ENCODE results near the gene CLCN6.

DNA sequence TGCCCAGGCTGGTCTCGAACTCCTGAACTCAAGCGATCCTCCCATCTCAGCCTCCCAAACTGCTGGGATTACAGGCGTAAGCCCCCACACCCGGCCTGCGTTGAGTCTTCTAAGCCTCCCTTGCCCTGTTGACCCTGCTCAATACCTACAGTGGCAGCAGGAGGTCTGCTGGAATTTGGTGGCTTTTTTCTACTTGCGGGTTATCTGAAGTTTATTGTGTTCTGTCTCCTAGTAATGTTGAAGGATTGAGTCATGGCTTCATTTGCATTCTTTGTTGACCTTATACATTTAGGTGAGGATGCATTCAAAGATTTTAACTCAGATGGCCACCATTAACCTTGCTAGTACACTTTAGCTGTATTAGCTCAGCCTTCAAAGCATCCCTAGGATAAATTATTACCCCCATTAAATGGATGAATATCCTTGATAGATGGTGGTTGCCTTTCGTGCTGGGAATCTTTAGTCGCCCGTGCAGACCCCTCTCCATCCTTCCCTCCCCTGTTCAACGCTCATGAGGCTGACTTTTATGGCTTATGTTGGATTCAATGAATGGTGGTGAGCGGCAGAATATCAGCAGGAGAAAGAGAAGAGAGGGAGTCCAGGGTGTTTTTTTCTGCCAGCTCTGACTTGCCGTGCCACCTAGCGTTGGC is 62.5 kb downstream of the CLCN6 start:
- TF ChIP-seq POLR2A (IDR thresholded peaks at IDR 0.05; ENCODE audit: low read length) (no peak), CEBPB (IDR thresholded peaks at IDR 0.05) (no peak), CBX2 (IDR thresholded peaks at IDR 0.05; ENCODE audit: borderline replicate concordance, low read depth) (no peak), BHLHE40 (IDR thresholded peaks at IDR 0.05; ENCODE audit: low read depth, low read length) (no peak), ESRRA (IDR thresholded peaks at IDR 0.05; ENCODE audit: borderline replicate concordance, low read length) (no peak), NPAS2 (CRISPR knock-in tag; IDR thresholded peaks at IDR 0.05; ENCODE audit: borderline replicate concordance) (no peak), EP300 (IDR thresholded peaks at IDR 0.05) (no peak), HOXA7 (CRISPR knock-in tag; IDR thresholded peaks at IDR 0.05) (no peak)
- TF ChIP-seq, protein P1, sequence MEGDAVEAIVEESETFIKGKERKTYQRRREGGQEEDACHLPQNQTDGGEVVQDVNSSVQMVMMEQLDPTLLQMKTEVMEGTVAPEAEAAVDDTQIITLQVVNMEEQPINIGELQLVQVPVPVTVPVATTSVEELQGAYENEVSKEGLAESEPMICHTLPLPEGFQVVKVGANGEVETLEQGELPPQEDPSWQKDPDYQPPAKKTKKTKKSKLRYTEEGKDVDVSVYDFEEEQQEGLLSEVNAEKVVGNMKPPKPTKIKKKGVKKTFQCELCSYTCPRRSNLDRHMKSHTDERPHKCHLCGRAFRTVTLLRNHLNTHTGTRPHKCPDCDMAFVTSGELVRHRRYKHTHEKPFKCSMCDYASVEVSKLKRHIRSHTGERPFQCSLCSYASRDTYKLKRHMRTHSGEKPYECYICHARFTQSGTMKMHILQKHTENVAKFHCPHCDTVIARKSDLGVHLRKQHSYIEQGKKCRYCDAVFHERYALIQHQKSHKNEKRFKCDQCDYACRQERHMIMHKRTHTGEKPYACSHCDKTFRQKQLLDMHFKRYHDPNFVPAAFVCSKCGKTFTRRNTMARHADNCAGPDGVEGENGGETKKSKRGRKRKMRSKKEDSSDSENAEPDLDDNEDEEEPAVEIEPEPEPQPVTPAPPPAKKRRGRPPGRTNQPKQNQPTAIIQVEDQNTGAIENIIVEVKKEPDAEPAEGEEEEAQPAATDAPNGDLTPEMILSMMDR (IDR thresholded peaks at IDR 0.05), result no peak
- TF ChIP-seq, protein P2, sequence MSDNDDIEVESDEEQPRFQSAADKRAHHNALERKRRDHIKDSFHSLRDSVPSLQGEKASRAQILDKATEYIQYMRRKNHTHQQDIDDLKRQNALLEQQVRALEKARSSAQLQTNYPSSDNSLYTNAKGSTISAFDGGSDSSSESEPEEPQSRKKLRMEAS (IDR thresholded peaks at IDR 0.05), result no peak
- TF ChIP-seq, protein P3, sequence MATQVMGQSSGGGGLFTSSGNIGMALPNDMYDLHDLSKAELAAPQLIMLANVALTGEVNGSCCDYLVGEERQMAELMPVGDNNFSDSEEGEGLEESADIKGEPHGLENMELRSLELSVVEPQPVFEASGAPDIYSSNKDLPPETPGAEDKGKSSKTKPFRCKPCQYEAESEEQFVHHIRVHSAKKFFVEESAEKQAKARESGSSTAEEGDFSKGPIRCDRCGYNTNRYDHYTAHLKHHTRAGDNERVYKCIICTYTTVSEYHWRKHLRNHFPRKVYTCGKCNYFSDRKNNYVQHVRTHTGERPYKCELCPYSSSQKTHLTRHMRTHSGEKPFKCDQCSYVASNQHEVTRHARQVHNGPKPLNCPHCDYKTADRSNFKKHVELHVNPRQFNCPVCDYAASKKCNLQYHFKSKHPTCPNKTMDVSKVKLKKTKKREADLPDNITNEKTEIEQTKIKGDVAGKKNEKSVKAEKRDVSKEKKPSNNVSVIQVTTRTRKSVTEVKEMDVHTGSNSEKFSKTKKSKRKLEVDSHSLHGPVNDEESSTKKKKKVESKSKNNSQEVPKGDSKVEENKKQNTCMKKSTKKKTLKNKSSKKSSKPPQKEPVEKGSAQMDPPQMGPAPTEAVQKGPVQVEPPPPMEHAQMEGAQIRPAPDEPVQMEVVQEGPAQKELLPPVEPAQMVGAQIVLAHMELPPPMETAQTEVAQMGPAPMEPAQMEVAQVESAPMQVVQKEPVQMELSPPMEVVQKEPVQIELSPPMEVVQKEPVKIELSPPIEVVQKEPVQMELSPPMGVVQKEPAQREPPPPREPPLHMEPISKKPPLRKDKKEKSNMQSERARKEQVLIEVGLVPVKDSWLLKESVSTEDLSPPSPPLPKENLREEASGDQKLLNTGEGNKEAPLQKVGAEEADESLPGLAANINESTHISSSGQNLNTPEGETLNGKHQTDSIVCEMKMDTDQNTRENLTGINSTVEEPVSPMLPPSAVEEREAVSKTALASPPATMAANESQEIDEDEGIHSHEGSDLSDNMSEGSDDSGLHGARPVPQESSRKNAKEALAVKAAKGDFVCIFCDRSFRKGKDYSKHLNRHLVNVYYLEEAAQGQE (IDR thresholded peaks at IDR 0.05), result no peak

All from A549 (cell line).